Mesendoderm (in vitro differentiated cells): ENCODE data around the gene HCRTR1.

Experiments
- DNase-seq: peaks from one replicate; pipeline ENCODE4 v3.0.0; 2013
- H2AK5ac ChIP-seq: 2 replicates; pipeline ENCODE4 v1.6.1; 2013; ENCODE audit warnings: low read length, inconsistent platforms
- H2BK120ac ChIP-seq: 2 replicates; pipeline ENCODE4 v1.6.1; 2013; ENCODE audit warnings: low read depth, mild to moderate bottlenecking, low read length, moderate library complexity, mixed read lengths
- H2BK15ac ChIP-seq: replicated peaks from 2 replicates; pipeline ENCODE4 v1.6.1; 2013; ENCODE audit warnings: low read depth, mild to moderate bottlenecking, moderate library complexity
- H2BK5ac ChIP-seq: 2 replicates; pipeline ENCODE4 v1.6.1; 2013; ENCODE audit warnings: low read length, inconsistent platforms
- H3K18ac ChIP-seq: 2 replicates; pipeline ENCODE4 v1.6.1; 2013; ENCODE audit warnings: mild to moderate bottlenecking, low read length, mixed read lengths
- H3K23ac ChIP-seq: one replicate; pipeline ENCODE4 v1.6.1; 2013; ENCODE audit warnings: low read length
- H3K27ac ChIP-seq: 2 replicates; pipeline ENCODE4 v1.5.1; 2013; ENCODE audit warnings: low read depth, mild to moderate bottlenecking, inconsistent platforms, low read length, moderate library complexity
- H3K27me3 ChIP-seq: 2 replicates; pipeline ENCODE4 v1.6.1; 2013; ENCODE audit warnings: low read length, control low read depth, mild to moderate bottlenecking, inconsistent platforms; ENCODE audit not compliant: insufficient read depth, poor library complexity
- H3K36me3 ChIP-seq: 2 replicates; pipeline ENCODE4 v1.6.1; 2013; ENCODE audit warnings: low read length, inconsistent platforms; ENCODE audit not compliant: control insufficient read depth, insufficient read depth
- H3K4ac ChIP-seq: one replicate; pipeline ENCODE4 v1.6.1; 2013; ENCODE audit warnings: low read depth, mild to moderate bottlenecking, low read length, moderate library complexity
- H3K4me1 ChIP-seq: 2 replicates; pipeline ENCODE4 v1.6.1; 2013; ENCODE audit warnings: low read depth, low read length, inconsistent platforms; ENCODE audit not compliant: control insufficient read depth
- H3K4me2 ChIP-seq: 2 replicates; pipeline ENCODE4 v1.6.1; 2013; ENCODE audit warnings: low read length
- H3K4me3 ChIP-seq: 2 replicates; pipeline ENCODE4 v1.5.1; 2013; ENCODE audit warnings: mild to moderate bottlenecking, low read length
- H3K56ac ChIP-seq: one replicate; pipeline ENCODE4 v1.6.1; 2013; ENCODE audit warnings: low read length
- H3K79me1 ChIP-seq: 2 replicates; pipeline ENCODE4 v1.6.1; 2013; ENCODE audit warnings: low read length, inconsistent platforms
- H3K79me2 ChIP-seq: 2 replicates; pipeline ENCODE4 v1.6.1; 2013; ENCODE audit warnings: mild to moderate bottlenecking, low read length; ENCODE audit not compliant: control insufficient read depth, insufficient read depth
- H3K9ac ChIP-seq: 2 replicates; pipeline ENCODE4 v1.6.1; 2013; ENCODE audit warnings: low read length, inconsistent platforms
- H4K5ac ChIP-seq: one replicate; pipeline ENCODE4 v1.6.1; 2013; ENCODE audit warnings: low read length
- H4K8ac ChIP-seq: one replicate; pipeline ENCODE4 v1.6.1; 2013; ENCODE audit warnings: low read depth, mild to moderate bottlenecking, control low read depth, low read length, moderate library complexity
- WGBS: extraction: QIAGEN DNeasy Blood & Tissue Kit; methylation state at CpG from one replicate; pipeline ENCODE4 v1.1.7; 2013; ENCODE audit warnings: low lambda C conversion rate, missing lambda C conversion rate; ENCODE audit not compliant: insufficient coverage; ENCODE audit errors: extremely low coverage; 5-methylcytosine and 5-hydroxymethylcytosine counted together

Gene HCRTR1

GRCh38 chr1:31570906-31571305 is 46.6 kb upstream of the HCRTR1 start:
- H2AK5ac ChIP-seq = no peak overlapping the region
- H3K27me3 ChIP-seq = no peaks in the 10 kb centered on the region
- DNase-seq = no peak
- H3K27ac ChIP-seq = no peak overlapping the region
- no peak overlapping the region for H3K18ac ChIP-seq
- WGBS = no CpG with 5 or more reads among the region's 1 CpG
- H3K79me1 ChIP-seq = no peaks in the 10 kb centered on the region
- no peaks in the 10 kb centered on the region for H3K79me2 ChIP-seq
- no peak overlapping the region for H2BK15ac ChIP-seq
- H3K9ac ChIP-seq = no peak overlapping the region
- H2BK5ac ChIP-seq = no peak overlapping the region
- H3K36me3 ChIP-seq = no peaks in the 10 kb centered on the region
- no peak overlapping the region for H3K23ac ChIP-seq
- no peak overlapping the region for H3K4ac ChIP-seq
- H3K4me3 ChIP-seq = no peak overlapping the region
- H3K4me2 ChIP-seq = no peak overlapping the region
- H4K8ac ChIP-seq = no peak overlapping the region
- no peak overlapping the region for H4K5ac ChIP-seq
- no peak overlapping the region for H3K56ac ChIP-seq
- H2BK120ac ChIP-seq = no peak overlapping the region
- peaks cover 8% of the 10 kb centered on the region for H3K4me1 ChIP-seq

DNA sequence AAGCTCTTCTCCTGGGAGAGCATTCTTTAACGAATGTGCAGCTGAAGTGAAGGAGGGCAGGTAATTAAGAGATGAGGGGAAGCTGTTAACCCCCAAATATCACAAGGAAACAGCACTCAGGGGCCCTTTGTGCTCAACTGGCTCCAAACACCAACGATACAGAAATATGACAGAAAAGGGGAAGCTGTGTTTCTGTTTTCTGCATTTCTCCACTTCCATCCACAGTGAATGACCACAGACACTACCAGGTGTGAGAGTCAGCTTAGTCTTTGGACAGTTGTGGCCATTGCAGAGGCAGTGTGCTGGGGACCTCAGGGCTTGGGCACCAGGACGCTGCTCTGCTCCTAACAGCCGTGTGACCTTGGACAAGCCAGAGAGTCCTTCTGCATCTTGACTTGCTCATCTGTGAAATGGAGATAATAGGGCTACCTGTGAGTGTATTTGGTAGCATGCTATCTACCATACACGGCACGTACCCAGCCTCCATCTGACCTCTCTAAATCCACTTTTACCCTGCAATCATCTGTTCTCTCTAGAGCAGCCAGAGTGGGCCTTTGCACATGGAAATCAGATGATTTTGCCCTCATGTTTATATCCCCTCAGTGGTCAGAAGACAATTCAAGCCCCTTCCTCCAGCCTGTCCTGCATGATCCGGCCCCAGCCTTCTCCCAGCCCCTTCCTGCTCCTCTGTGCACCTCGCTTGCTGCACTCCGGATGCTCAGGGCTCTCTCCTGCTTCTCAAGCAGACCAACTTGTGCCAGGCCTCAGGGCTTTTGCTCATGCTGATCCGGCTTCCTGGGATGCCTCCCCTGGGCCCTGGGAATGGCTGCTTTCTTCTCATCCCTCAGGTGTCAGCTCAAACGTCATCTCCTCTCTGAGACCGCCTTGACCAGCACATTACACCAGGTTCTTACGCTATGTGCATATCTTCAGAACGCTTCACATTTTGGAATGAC is 45.9 kb upstream of the HCRTR1 start:
- Histone ChIP-seq H2AK5ac (no peak overlapping the region), H3K18ac (no peak overlapping the region), H2BK5ac (no peak overlapping the region), H3K79me1 (no peaks in the 10 kb centered on the region), H3K27ac (no peak overlapping the region), H3K27me3 (no peaks in the 10 kb centered on the region), H2BK120ac (no peak overlapping the region), H3K9ac (no peak overlapping the region), H3K36me3 (no peaks in the 10 kb centered on the region), H3K23ac (no peak overlapping the region), H2BK15ac (no peak overlapping the region), H3K4me3 (no peak overlapping the region), H4K8ac (no peak overlapping the region), H3K4me1 (peaks cover 12% of the 10 kb centered on the region), H4K5ac (no peak overlapping the region), H3K79me2 (no peaks in the 10 kb centered on the region), H3K4ac (no peak overlapping the region), H3K56ac (no peak overlapping the region), H3K4me2 (no peak overlapping the region)
- DNase-seq = no peak
- WGBS = no CpG with 5 or more reads among the region's 14 CpGs

DNA sequence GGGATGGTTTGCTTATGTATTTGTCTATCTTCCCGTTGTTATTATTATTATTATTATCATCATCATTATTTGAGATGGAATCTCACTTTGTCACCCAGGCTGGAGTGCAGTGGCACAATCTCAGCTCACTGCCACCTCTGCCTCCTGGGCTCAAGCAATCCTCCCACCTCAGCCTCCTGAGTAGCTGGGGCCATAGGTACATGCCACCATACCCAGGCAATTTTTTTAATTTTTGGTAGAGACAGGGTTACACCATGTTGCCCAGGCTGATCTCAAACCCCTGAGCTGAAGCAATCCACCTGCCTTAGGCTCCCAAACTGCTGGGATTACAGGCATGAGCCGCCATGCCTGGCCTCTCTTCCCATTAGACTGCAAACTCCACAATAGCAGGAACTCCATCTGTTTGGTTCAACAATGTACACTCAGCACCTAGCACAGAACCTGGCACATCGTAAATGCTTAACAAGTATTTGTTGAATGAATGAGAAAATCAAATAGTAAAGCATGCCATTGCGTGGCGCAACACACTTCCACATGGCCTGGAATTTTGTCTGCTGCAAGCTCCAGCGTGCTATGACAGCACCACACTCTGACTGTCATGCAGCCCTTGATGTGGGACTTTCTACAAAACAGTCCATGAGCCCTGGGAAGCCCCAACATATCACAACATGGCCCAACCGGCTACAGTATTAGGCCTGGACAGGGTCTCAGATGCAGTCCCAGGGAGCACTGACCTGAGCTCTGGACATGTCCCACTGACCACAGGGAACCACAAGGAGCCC is 45.0 kb upstream of the HCRTR1 start:
- H3K4me3 ChIP-seq = no peak overlapping the region
- DNase-seq = no peak
- no peak overlapping the region for H3K23ac ChIP-seq
- H3K4ac ChIP-seq = no peak overlapping the region
- no peak overlapping the region for H2BK5ac ChIP-seq
- H2BK120ac ChIP-seq = no peak overlapping the region
- no peak overlapping the region for H2BK15ac ChIP-seq
- peaks cover 14% of the 10 kb centered on the region for H3K4me1 ChIP-seq
- H3K4me2 ChIP-seq = no peak overlapping the region
- no peak overlapping the region for H3K18ac ChIP-seq
- no CpG with 5 or more reads among the region's 7 CpGs for WGBS
- H2AK5ac ChIP-seq = no peak overlapping the region
- H3K36me3 ChIP-seq = no peaks in the 10 kb centered on the region
- H3K79me2 ChIP-seq = no peaks in the 10 kb centered on the region
- H3K56ac ChIP-seq = no peak overlapping the region
- H3K9ac ChIP-seq = no peak overlapping the region
- H4K5ac ChIP-seq = no peak overlapping the region
- no peak overlapping the region for H4K8ac ChIP-seq
- H3K79me1 ChIP-seq = no peaks in the 10 kb centered on the region
- H3K27ac ChIP-seq = no peak overlapping the region
- no peaks in the 10 kb centered on the region for H3K27me3 ChIP-seq

DNA sequence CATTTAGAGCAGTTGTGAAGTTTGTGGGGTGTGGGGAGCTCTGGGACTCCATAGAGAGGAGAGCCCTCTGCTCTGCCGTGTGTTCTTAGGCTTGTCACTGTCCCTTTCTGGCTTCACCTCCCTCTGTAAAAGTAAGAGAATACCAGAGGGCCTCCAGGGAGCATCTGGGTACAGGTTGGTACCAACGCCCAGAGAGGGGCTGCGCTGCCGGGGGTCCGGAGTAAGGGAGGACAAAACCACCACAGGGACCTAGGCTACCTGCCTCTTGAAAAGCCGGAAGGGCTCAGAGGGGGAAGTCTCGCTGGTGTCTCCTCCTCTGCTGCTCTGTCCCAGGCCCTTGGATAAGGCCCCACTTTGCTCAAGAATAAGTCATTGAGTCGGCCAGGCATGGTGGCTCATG is 44.2 kb upstream of the HCRTR1 start:
- no peak overlapping the region for H2BK15ac ChIP-seq
- H2AK5ac ChIP-seq = no peak overlapping the region
- WGBS = no CpG with 5 or more reads among the region's 8 CpGs
- no peak overlapping the region for H2BK120ac ChIP-seq
- H3K56ac ChIP-seq = no peak overlapping the region
- H4K8ac ChIP-seq = no peak overlapping the region
- H3K27ac ChIP-seq = no peak overlapping the region
- no peak for DNase-seq
- H3K9ac ChIP-seq = no peak overlapping the region
- no peak overlapping the region for H3K4me2 ChIP-seq
- no peaks in the 10 kb centered on the region for H3K79me2 ChIP-seq
- no peak overlapping the region for H2BK5ac ChIP-seq
- peaks cover 14% of the 10 kb centered on the region for H3K4me1 ChIP-seq
- H3K23ac ChIP-seq = no peak overlapping the region
- no peaks in the 10 kb centered on the region for H3K36me3 ChIP-seq
- H3K4me3 ChIP-seq = no peak overlapping the region
- no peak overlapping the region for H3K4ac ChIP-seq
- no peaks in the 10 kb centered on the region for H3K27me3 ChIP-seq
- H4K5ac ChIP-seq = no peak overlapping the region
- H3K18ac ChIP-seq = no peak overlapping the region
- no peaks in the 10 kb centered on the region for H3K79me1 ChIP-seq

DNA sequence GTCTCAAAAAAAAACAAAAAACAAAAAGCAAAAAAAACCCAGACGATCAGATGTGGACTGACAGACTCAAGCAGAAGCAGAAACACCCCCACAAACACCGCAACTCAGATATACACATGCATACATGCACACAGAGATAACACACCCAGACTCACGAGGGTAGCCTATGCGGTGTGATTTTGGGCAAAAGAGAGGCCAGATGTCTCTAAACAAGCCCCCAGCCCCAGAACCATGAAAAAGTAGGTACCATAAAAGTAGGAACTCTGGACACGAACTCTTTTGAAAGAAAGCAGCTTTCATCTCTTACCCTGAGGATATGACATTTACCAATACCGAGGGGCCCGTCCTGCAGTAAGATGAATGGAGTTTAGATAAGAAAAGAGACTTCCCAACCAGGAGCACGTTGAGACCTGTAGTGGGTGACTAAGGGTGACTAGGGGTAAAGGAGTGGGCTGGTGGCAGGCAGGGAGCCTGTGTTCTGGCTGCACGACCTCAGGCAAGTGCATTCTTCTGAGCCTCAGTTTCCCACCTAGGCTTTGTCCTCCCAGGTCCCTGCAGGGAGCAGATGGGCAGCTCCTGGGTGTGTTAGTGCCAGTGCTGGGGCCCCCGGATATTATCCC is 42.6 kb upstream of the HCRTR1 start:
- H3K27ac ChIP-seq = no peak overlapping the region
- no peak overlapping the region for H2BK15ac ChIP-seq
- no peak for DNase-seq
- WGBS = no CpG with 5 or more reads among the region's 10 CpGs
- H2BK120ac ChIP-seq = no peak overlapping the region
- no peaks in the 10 kb centered on the region for H3K79me1 ChIP-seq
- no peak overlapping the region for H3K56ac ChIP-seq
- peaks cover 15% of the 10 kb centered on the region for H3K4me1 ChIP-seq
- H3K4ac ChIP-seq = no peak overlapping the region
- no peak overlapping the region for H2BK5ac ChIP-seq
- no peak overlapping the region for H4K5ac ChIP-seq
- H3K23ac ChIP-seq = no peak overlapping the region
- no peak overlapping the region for H3K18ac ChIP-seq
- no peak overlapping the region for H3K9ac ChIP-seq
- H4K8ac ChIP-seq = no peak overlapping the region
- H3K4me3 ChIP-seq = no peak overlapping the region
- H3K36me3 ChIP-seq = no peaks in the 10 kb centered on the region
- no peak overlapping the region for H2AK5ac ChIP-seq
- H3K79me2 ChIP-seq = no peaks in the 10 kb centered on the region
- H3K27me3 ChIP-seq = no peaks in the 10 kb centered on the region
- no peak overlapping the region for H3K4me2 ChIP-seq
